Activated CD4-positive, alpha-beta memory T cell treated with anti-CD3 and anti-CD28 coated beads, Interleukin-2, amount 10 ng/mL, durations not matched to agents 7 days and 5 days (primary cell): ENCODE data around the gene CCM2L. TPM values are rescaled to one million over a fixed set of nuclear protein-coding genes. Genes with fewer than 3 reads are reported as not detected.
A peak's percentile ranks its signal among the peaks of the same experiment; 100 is the strongest.

Experiments
- CTCF ChIA-PET: fragments of 350-600 bp; sonication (Branson Sonifier 250); formaldehyde crosslinking; loops from one replicate; lab custom pipeline; 2021; ENCODE audit warnings: antibody characterized with exemption, inconsistent platforms; lab: Charles Lee
- POLR2A ChIA-PET: fragments of 350-600 bp; sonication (Branson Sonifier 250); formaldehyde crosslinking; loops from one replicate; lab custom pipeline; 2021; ENCODE audit warnings: antibody characterized with exemption; lab: Charles Lee
- DNase-seq: peaks from one replicate; pipeline ENCODE4 v3.0.0-alpha.2; 2020
- H3K27ac Mint-ChIP-seq: one replicate; pipeline ENCODE4 v1.8.0; 2021; ENCODE audit warnings: mild to moderate bottlenecking, mixed read lengths
- H3K27me3 Mint-ChIP-seq: one replicate; pipeline ENCODE4 v1.8.0; 2021; ENCODE audit warnings: mixed read lengths
- H3K36me3 Mint-ChIP-seq: one replicate; pipeline ENCODE4 v1.8.0; 2021; ENCODE audit warnings: low read depth, mixed read lengths
- H3K4me1 Mint-ChIP-seq: one replicate; pipeline ENCODE4 v1.8.0; 2021; ENCODE audit warnings: mixed read lengths
- H3K4me3 Mint-ChIP-seq: one replicate; pipeline ENCODE4 v1.8.0; 2021; ENCODE audit warnings: mild to moderate bottlenecking, mixed read lengths
- H3K9me3 Mint-ChIP-seq: one replicate; pipeline ENCODE4 v1.8.0; 2021; ENCODE audit warnings: mixed read lengths
- total RNA-seq, 2 experiments: library from RNA; stranded (reverse); gene quantifications; one replicate each; pipeline ENCODE4 v1.2.3, GENCODE V29; 2021

Gene CCM2L
- total RNA-seq, 2 experiments from 2014 or later, result not detected

GRCh38 chr20:32006053-32006452, 4.2 kb upstream of the CCM2L start:
- CTCF ChIA-PET, result no interaction called here

GRCh38 chr20:32006841-32007786, 3.1 kb upstream of the CCM2L start:
- Mint-ChIP-seq H3K36me3 (no peaks in the 10 kb centered on the region), H3K27me3 (peaks cover 8% of the 10 kb centered on the region), H3K4me1 (peaks cover 11% of the 10 kb centered on the region), H3K9me3 (no peaks in the 10 kb centered on the region), H3K4me3 (no peak overlapping the region), H3K27ac (no peak overlapping the region)
- CTCF ChIA-PET, result no interaction called here
- POLR2A ChIA-PET, result no interaction called here
- DNase-seq, result no peak

More at GRCh38 chr20:32006053-32006452, 4.2 kb upstream of the CCM2L start:
- DNase-seq, result no peak
- POLR2A ChIA-PET, result no interaction called here
- no peaks in the 10 kb centered on the region for H3K36me3 Mint-ChIP-seq
- peaks cover 11% of the 10 kb centered on the region for H3K4me1 Mint-ChIP-seq
- H3K27me3 Mint-ChIP-seq, result peaks cover 2% of the 10 kb centered on the region
- H3K9me3 Mint-ChIP-seq, result no peaks in the 10 kb centered on the region
- no peak overlapping the region for H3K27ac Mint-ChIP-seq
- no peak overlapping the region for H3K4me3 Mint-ChIP-seq

GRCh38 chr20:32007787-32008616, 2.2 kb upstream of the CCM2L start:
- Mint-ChIP-seq H3K27me3 (peaks cover 8% of the 10 kb centered on the region), H3K27ac (no peak overlapping the region), H3K4me1 (peaks cover 11% of the 10 kb centered on the region), H3K4me3 (no peak overlapping the region), H3K36me3 (no peaks in the 10 kb centered on the region), H3K9me3 (no peaks in the 10 kb centered on the region)
- DNase-seq, result no peak
- CTCF ChIA-PET, result no interaction called here
- POLR2A ChIA-PET, result no interaction called here

- DNase-seq, result no peak
- no peaks in the 10 kb centered on the region for H3K36me3 Mint-ChIP-seq
- ChIA-PET POLR2A (no interaction called here), CTCF (no interaction called here)
- H3K9me3 Mint-ChIP-seq, result no peaks in the 10 kb centered on the region
- peaks cover 8% of the 10 kb centered on the region for H3K27me3 Mint-ChIP-seq
- H3K4me1 Mint-ChIP-seq, result peaks cover 11% of the 10 kb centered on the region
- H3K4me3 Mint-ChIP-seq, result no peak overlapping the region
- no peak overlapping the region for H3K27ac Mint-ChIP-seq
Observed at GRCh38 chr20:32009564-32009963, 674 bp upstream of the CCM2L start.

- CTCF ChIA-PET, result interaction anchor here (1.9 kb wide), 1 partner anchor 19 kb away, joined by 5 read pairs; no protein-coding TSS in a partner anchor
- H3K4me3 Mint-ChIP-seq, result no peak overlapping the region
Observed at GRCh38 chr20:32010666-32011065, 428 bp downstream of the CCM2L start.

GRCh38 chr20:32012159-32012688, 2.0 kb downstream of the CCM2L start:
- Mint-ChIP-seq H3K4me1 (peaks cover 11% of the 10 kb centered on the region), H3K27me3 (peaks cover 27% of the 10 kb centered on the region), H3K9me3 (no peaks in the 10 kb centered on the region), H3K36me3 (no peaks in the 10 kb centered on the region), H3K27ac (no peak overlapping the region), H3K4me3 (no peak overlapping the region)
- POLR2A ChIA-PET, result interaction anchor here (0.9 kb wide), 1 partner anchor 16 kb away, joined by 3 read pairs; no protein-coding TSS in a partner anchor
- DNase-seq, result no peak
- CTCF ChIA-PET, result interaction anchor here (1.2 to 1.9 kb wide), 4 partner anchors 17 to 132 kb away, joined by 3 to 5 read pairs (median 5); partner anchors contain the start of gene PDRG1

More at GRCh38 chr20:32010666-32011065, 428 bp downstream of the CCM2L start:
- no peak for DNase-seq
- Mint-ChIP-seq H3K9me3 (no peaks in the 10 kb centered on the region), H3K4me1 (peaks cover 11% of the 10 kb centered on the region), H3K36me3 (no peaks in the 10 kb centered on the region), H3K27ac (no peak overlapping the region), H3K27me3 (peaks cover 19% of the 10 kb centered on the region)
- POLR2A ChIA-PET, result no interaction called here

- no peak for DNase-seq
- no peak overlapping the region for H3K4me3 Mint-ChIP-seq
- POLR2A ChIA-PET, result no interaction called here
- no peak overlapping the region for H3K27ac Mint-ChIP-seq
- H3K9me3 Mint-ChIP-seq, result no peaks in the 10 kb centered on the region
- CTCF ChIA-PET, result interaction anchor here (1.2 to 1.7 kb wide), 3 partner anchors 61 to 133 kb away, joined by 3 to 5 read pairs (median 5); partner anchors contain the start of gene PDRG1
- H3K4me1 Mint-ChIP-seq, result peaks cover 10% of the 10 kb centered on the region
- peaks cover 37% of the 10 kb centered on the region for H3K27me3 Mint-ChIP-seq
- H3K36me3 Mint-ChIP-seq, result no peaks in the 10 kb centered on the region
Observed at GRCh38 chr20:32013326-32013725, 3.1 kb downstream of the CCM2L start.

GRCh38 chr20:32017711-32018251, 7.5 kb downstream of the CCM2L start:
- no peaks in the 10 kb centered on the region for H3K9me3 Mint-ChIP-seq
- ChIA-PET CTCF (interaction anchor here (0.6 to 2.2 kb wide), 5 partner anchors 13 to 181 kb away, joined by 3 to 5 read pairs (median 4); partner anchors contain the start of gene PDRG1), POLR2A (no interaction called here)
- no peak overlapping the region for H3K27ac Mint-ChIP-seq
- DNase-seq, result peak; percentile 42
- peaks cover 65% of the 10 kb centered on the region for H3K27me3 Mint-ChIP-seq
- peaks cover 23% of the 10 kb centered on the region for H3K4me1 Mint-ChIP-seq
- H3K4me3 Mint-ChIP-seq, result peak overlapping the region; percentile 19
- H3K36me3 Mint-ChIP-seq, result no peaks in the 10 kb centered on the region

GRCh38 chr20:32018269-32019155, 8.3 kb downstream of the CCM2L start:
- Mint-ChIP-seq H3K36me3 (no peaks in the 10 kb centered on the region), H3K9me3 (no peaks in the 10 kb centered on the region), H3K27me3 (peaks cover 70% of the 10 kb centered on the region), H3K4me3 (peak overlapping the region; percentile 68), H3K4me1 (peaks cover 23% of the 10 kb centered on the region), H3K27ac (no peak overlapping the region)
- DNase-seq, result peak; percentile 50
- ChIA-PET CTCF (interaction anchor here (1.4 to 2.8 kb wide), 3 partner anchors 13 to 66 kb away, joined by 3 to 24 read pairs (median 5); partner anchors contain the start of gene PDRG1), POLR2A (no interaction called here)

- no peak for DNase-seq
- H3K4me1 Mint-ChIP-seq, result peaks cover 23% of the 10 kb centered on the region
- H3K27me3 Mint-ChIP-seq, result peaks cover 74% of the 10 kb centered on the region
- H3K4me3 Mint-ChIP-seq, result peak overlapping the region; percentile 66
- H3K27ac Mint-ChIP-seq, result no peak overlapping the region
- H3K36me3 Mint-ChIP-seq, result no peaks in the 10 kb centered on the region
- ChIA-PET CTCF (interaction anchor here (1.6 to 2.8 kb wide), 2 partner anchors 12 to 173 kb away, joined by 3 to 24 read pairs; no protein-coding TSS in a partner anchor), POLR2A (no interaction called here)
- H3K9me3 Mint-ChIP-seq, result no peaks in the 10 kb centered on the region
Observed at GRCh38 chr20:32019156-32019510, 8.9 kb downstream of the CCM2L start.

- ChIA-PET POLR2A (no interaction called here), CTCF (interaction anchor here (1.2 to 2.8 kb wide), 5 partner anchors 12 to 173 kb away, joined by 3 to 24 read pairs (median 3); partner anchors contain the start of gene PDRG1)
- H3K9me3 Mint-ChIP-seq, result no peaks in the 10 kb centered on the region
- H3K27ac Mint-ChIP-seq, result no peak overlapping the region
- peaks cover 72% of the 10 kb centered on the region for H3K27me3 Mint-ChIP-seq
- H3K36me3 Mint-ChIP-seq, result no peaks in the 10 kb centered on the region
- peaks cover 23% of the 10 kb centered on the region for H3K4me1 Mint-ChIP-seq
- no peak for DNase-seq
- peak overlapping the region; percentile 66 for H3K4me3 Mint-ChIP-seq
Observed at GRCh38 chr20:32019563-32020463, 9.6 kb downstream of the CCM2L start.
